Coronary artery (tissue), 2 donors: ENCODE data around the gene ACAA2.

Experiments used
- DNase-seq: peaks from one replicate; pipeline ENCODE4 v3.0.0-alpha.2; 2017; ENCODE audit warnings: low spot score
- H3K27ac ChIP-seq, 2 donors: fragments of 200-600 bp; sonication (generic); one replicate each; pipeline ENCODE4 v1.5.1; 2016 to 2019
- H3K4me3 ChIP-seq: fragments of 200-600 bp; sonication (generic); 2 replicates; pipeline ENCODE4 v1.5.1; 2016; ENCODE audit warnings: mild to moderate bottlenecking, moderate library complexity
- CTCF ChIP-seq: fragments of 200-600 bp; sonication (generic); IDR thresholded peaks from one replicate; pipeline ENCODE4 v1.5.1; 2019; ENCODE audit warnings: antibody characterized with exemption

ACAA2 gene

GRCh38 chr18:49747876-49748275 lies 65.5 kb downstream of the ACAA2 start:
- DNase-seq: no peak

GRCh38 chr18:49745045-49746014 lies 68.0 kb downstream of the ACAA2 start:
- TF ChIP-seq CTCF: no peak
- Histone ChIP-seq H3K4me3 (no peak overlapping the region), H3K27ac (no peak overlapping the region)
- no peak for DNase-seq

More at GRCh38 chr18:49747876-49748275, 65.5 kb downstream of the ACAA2 start:
- no peak for TF ChIP-seq CTCF
- Histone ChIP-seq H3K27ac (no peak overlapping the region), H3K4me3 (no peak overlapping the region)

GRCh38 chr18:49744376-49745008 lies 68.8 kb downstream of the ACAA2 start:
- H3K27ac ChIP-seq: no peak overlapping the region
- TF ChIP-seq CTCF: no peak
- no peak for DNase-seq

GRCh38 chr18:49743117-49743567 lies 70.2 kb downstream of the ACAA2 start:
- Histone ChIP-seq H3K27ac (no peak overlapping the region), H3K4me3 (no peak overlapping the region)
- no peak for TF ChIP-seq CTCF
- DNase-seq: no peak

More at GRCh38 chr18:49744376-49745008, 68.8 kb downstream of the ACAA2 start:
- H3K4me3 ChIP-seq: no peak overlapping the region

- Histone ChIP-seq H3K27ac (no peak overlapping the region), H3K4me3 (no peak overlapping the region)
- no peak for TF ChIP-seq CTCF
- DNase-seq: no peak
Observed at GRCh38 chr18:49742316-49743116, 70.8 kb downstream of the ACAA2 start.

- Histone ChIP-seq H3K4me3 (no peak overlapping the region), H3K27ac (no peak overlapping the region)
- DNase-seq: no peak
- no peak for TF ChIP-seq CTCF
Observed at GRCh38 chr18:49739275-49739674, 74.1 kb downstream of the ACAA2 start.
